NCI-H2107 treated with DMSO at 0.1 percent for 48 hours (cell line): ENCODE data around the gene CHMP4B.

Source experiments
- DNase-seq: peaks from one replicate; lab custom pipeline; 2025; ENCODE audit not compliant: unreplicated experiment; lab: John Stamatoyannopoulos, UW

CHMP4B gene

GRCh38 chr20:33890557-33890956, 79.4 kb downstream of the CHMP4B start:
- no peak for DNase-seq

- no peak for DNase-seq
These were observed 82.2 kb downstream of the CHMP4B start for GRCh38 chr20:33893314-33893713.

GRCh38 chr20:33894798-33895197, 83.7 kb downstream of the CHMP4B start:
- DNase-seq: no peak

GRCh38 chr20:33896509-33896908, 85.4 kb downstream of the CHMP4B start:
- DNase-seq: no peak

- DNase-seq: no peak
These were observed 86.3 kb downstream of the CHMP4B start for GRCh38 chr20:33897313-33897912.

- DNase-seq: no peak
These were observed 88.0 kb downstream of the CHMP4B start for GRCh38 chr20:33899106-33899505.

GRCh38 chr20:33900521-33901131, 89.5 kb downstream of the CHMP4B start:
- DNase-seq: no peak

GRCh38 chr20:33901132-33901523, 90.0 kb downstream of the CHMP4B start:
- no peak for DNase-seq

GRCh38 chr20:33902011-33902410, 90.9 kb downstream of the CHMP4B start:
- no peak for DNase-seq
